Stimulated activated CD4-positive, alpha-beta T cell treated with anti-CD3 and anti-CD28 coated beads, Interleukin-4, amount 100 ng/mL, for 1 hour (primary cell): Measurements from ENCODE around the gene VEGFA.
"Not testable (repeated sequence)": the region's sequence is repeated elsewhere in the genome, so short reads cannot be mapped to it uniquely, and the experiment has no call there.

ENCODE experiments used
- DNase-seq: peaks from one replicate; pipeline ENCODE4 v3.0.0-alpha.2; 2020

Gene VEGFA

DNA sequence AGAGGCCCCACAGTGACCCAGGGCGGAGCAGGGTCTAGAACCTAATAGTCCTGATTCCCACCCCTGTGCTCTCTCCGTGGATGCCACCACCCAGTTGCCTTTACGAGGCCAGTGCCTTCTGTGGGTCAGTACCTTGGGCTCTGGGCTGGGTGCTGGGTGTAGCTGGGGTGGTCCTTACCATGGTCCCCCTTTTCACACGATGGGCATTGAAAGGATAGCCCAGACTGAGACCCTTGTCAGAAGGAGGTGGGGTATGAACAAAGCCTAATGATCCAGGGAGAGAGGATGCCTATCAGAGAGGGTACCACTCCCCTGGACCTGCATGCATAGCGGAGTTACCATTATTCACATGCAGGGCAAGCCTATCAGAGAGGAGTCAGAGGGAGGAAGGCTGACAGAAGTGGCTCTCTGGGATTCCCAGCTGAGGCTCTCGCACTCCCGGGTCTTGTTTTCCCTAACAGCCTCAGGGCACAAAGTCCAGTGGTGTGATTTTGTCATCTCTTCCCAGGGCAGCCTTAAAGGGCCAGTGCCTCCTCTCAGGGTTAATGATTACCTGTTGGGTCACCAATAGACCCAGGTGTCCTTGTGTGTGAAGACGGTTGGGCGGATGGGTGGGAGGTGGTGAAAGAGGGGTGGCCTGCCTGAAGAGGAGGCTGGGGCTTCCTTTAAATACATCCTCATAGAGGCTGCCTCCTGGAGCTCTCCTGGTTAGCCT is 36.2 kb downstream of the VEGFA start:
- no peak for DNase-seq

DNA sequence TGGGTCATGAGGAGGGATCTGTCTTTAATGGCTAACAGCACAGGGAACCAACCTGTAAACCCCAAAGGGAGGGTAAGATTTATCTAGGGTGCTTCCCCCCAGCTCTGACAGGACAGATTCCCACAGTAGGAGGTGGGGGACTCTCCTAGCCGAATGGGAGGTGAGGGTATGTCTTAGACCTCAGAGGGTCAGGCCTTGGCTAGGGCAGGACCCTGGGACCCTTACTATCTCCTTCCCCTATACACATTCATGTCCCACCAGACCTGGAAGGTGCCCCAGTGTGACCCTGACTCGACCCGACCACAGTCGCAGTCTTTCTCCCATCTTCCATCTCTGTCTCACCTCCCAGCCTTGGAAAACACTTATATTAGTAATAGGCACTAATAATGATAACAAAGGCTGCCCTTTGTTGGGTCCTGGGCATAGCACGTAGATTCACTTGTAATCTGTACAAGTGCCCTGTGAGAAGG is 36.8 kb downstream of the VEGFA start:
- no peak for DNase-seq

DNA sequence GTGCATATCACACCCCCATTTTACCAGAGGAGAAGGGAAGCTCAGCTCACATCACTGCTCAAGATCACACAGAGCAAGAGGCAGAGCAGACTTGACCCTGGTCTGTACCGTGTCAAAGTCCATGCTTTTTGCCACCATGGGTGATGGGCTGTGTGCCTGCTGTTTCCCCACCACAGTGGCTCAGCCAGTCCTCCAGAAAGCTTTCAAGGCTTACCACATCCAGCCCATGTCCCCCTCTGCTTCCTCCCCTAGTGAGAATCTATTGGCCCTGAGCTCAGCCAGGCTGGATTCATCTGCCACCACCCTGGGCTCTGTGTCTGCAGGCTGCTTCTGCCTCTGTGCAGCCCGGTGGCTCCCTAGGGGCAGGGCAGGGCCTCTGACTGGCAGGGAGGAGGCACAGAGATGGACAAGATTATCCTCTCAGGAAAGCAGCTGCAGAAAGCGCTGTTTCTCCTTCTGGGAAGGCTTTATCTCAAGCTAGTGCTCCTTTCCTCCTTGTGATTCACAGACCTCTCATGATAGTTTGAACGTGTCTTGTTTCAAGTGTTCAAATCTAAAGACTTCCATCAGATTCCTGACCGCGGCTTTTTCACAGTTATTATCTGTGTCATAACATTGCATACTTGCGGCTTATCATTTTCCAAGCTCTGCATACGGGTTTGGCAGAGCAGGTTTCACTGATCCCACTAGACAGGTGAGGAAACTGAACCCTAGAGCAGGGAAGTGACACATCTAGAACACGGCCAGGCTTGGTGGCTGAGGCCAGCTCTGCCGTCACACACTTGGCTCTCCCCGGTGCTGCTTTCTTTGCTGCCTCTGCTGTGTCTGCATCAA is 37.4 kb downstream of the VEGFA start:
- DNase-seq: no peak

DNA sequence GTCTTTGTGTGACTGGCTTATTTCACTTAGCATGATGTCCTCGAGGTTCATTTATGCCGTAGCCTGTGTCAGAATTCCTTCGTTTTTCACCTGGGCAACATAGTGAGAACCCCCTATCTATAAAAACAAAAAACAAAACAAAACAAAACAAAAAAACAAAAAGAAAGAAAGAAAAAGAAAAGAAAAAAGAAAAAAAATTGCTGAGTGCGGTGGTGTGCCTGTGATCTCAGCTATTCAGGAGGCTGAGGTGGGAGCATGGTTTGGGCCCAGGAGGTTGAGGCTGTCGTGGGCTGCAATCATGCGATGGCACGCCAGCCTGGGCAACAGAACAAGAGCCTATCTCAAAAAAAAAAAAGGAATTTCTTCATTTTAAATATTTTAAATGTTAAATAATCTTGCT is 38.4 kb downstream of the VEGFA start:
- no peak for DNase-seq

- DNase-seq: no peak
Measured at GRCh38 chr6:43809417-43810305, 39.6 kb downstream of the VEGFA start.

DNA sequence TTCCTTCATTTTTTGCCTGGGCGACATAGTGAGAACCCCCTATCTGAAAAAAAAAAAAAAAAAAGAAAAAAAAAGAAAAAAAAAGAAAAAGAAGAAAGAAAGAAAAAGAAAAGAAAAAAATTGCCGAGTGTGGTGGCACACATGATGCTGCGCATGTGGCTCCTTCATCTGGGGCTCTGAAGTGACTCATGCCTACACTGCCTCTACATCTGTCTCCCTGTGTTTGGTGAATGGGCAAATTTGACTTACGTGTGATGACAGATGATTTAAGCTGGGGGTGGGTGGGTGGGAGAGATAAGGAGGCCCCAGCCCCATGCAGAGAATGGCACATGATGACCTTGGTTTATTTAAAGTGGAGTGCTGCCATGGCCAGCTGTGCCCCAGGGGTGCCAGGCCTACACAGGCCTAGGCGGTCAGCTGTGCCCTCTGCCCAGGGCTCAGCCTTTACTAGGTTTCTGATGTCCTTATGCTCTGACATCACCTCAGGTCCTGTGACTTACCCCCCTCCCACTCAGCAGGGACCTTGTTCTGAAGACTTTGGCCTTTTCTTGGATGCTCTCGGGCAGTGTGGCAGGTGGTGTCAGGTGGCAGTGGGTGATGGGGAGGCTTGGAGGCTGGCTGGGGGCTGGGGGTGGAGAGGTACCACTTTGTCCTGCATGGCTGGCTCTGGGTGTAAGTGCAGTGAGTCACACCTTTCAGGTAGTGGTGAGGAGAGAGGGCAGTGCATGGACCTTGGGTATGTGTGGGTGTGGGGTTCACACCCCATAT is 41.1 kb downstream of the VEGFA start:
- DNase-seq: no peak

- no peak for DNase-seq
Measured at GRCh38 chr6:43811733-43812099, 41.7 kb downstream of the VEGFA start.

GRCh38 chr6:43812850-43813578 is 43.0 kb downstream of the VEGFA start:
- DNase-seq: no peak

GRCh38 chr6:43814111-43814510 is 44.1 kb downstream of the VEGFA start:
- DNase-seq: no peak

DNA sequence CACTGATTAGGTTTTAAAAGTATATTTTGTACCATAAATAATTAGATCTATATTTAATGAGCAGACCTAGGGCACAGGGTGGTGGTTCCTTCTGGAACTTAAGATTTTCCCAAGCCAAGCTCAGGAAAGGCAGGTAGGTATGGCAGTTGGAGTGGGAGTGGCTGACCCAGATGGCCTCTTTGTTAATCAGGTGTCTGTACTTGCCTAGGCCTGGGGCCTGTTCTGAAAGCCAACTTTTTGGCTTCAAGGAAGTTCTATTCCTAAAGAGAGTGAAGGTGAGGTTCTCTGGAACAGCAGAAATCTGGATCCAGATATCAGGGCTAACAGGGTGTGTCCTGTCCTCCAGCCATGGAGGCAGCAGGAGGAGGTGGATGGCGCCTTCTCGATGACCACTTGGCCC is 44.9 kb downstream of the VEGFA start:
- DNase-seq: no peak

GRCh38 chr6:43817192-43817591 is 47.2 kb downstream of the VEGFA start:
- DNase-seq: peak; percentile 25

DNA sequence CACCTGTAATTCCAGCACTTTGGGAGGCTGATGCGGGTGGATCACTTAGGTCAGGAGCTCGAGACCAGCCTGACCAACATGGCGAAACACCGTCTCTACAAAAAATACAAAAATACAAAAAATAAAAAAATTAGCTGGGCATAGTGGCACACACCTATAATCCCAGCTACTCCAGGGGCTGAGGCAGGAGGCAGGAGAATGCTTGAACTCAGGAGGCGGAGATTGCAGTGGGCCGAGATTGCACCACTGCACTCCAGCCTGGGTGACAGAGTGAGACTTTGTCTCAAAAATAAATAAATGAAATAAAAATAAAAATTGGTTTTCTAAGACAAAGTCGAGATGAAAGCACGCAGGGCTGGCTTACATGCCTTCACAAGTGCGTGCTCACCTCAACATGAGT is 49.0 kb downstream of the VEGFA start:
- DNase-seq: not testable (repeated sequence)

DNA sequence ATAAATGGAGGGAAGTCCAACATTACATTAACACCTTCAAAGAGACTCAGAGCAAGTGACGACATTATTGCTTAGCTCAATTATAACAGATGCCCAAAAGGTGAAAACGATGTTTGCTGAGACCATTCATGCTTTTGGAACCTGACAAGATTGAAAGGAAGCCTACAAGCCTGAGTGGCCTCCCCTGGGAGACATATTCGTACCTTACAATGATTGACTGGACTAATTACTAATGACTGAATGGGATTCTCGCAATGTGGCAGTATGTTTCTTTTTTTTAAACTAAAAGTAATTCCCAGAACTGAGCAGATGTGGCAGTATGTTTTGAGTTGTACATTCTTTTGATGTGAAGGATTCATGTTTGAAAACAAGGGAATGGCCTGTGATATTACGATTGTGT is 49.9 kb downstream of the VEGFA start:
- DNase-seq: no peak

DNA sequence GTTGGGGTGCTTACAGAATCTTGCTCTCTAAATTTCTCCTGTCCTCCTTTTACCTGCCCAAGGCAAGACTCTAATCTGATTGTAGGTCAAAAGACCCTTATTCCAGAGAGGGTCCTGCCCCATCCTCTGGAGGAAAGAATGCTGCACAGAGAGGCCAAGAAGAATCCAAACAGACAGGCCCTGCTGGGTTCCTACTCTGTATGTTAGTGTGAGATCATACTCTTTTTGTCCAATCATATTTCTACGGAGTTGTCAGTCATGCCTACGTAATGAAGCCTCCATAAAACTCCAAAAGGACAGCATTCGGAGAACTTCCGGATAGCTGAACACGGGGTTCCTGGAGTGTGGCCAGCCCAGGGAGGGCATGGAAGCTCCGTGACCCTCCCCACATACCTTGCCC is 50.5 kb downstream of the VEGFA start:
- DNase-seq: no peak

DNA sequence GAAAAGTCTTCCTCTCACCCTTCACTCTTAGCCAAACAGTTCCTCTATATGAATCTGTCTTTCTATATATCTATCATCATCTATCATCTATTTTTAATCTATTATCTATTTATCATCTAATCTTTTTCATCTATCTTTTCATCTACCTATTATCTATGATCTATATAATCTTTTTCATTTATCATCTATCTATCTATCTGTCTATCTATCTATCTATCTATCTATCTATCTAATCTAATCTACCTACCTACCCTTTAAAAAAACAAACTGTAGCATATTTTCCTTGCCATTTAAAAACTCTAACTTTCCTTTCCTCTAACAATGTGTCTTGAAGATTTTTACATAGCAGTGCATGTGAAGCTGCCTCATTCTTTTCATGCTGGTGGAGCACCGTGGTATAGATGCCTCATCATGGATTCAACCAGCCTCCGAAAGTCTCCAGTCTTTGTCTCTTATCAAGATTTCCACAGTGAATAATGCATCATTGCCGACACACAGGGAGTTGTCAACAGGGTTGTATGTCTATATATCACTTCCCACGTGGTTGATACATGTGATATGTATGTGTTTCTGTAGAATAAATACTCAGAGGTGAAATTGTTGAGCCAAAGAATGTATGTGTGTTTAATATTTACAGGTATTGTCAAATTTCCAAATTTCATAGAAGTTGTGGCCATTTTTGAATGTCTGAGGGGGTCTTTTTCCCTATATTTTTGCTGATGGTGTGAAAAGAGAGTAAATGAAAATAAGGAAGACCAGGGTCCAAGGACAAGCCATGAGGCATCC is 51.3 kb downstream of the VEGFA start:
- no peak for DNase-seq

- DNase-seq: no peak
Measured at GRCh38 chr6:43823390-43823789, 53.4 kb downstream of the VEGFA start.

DNA sequence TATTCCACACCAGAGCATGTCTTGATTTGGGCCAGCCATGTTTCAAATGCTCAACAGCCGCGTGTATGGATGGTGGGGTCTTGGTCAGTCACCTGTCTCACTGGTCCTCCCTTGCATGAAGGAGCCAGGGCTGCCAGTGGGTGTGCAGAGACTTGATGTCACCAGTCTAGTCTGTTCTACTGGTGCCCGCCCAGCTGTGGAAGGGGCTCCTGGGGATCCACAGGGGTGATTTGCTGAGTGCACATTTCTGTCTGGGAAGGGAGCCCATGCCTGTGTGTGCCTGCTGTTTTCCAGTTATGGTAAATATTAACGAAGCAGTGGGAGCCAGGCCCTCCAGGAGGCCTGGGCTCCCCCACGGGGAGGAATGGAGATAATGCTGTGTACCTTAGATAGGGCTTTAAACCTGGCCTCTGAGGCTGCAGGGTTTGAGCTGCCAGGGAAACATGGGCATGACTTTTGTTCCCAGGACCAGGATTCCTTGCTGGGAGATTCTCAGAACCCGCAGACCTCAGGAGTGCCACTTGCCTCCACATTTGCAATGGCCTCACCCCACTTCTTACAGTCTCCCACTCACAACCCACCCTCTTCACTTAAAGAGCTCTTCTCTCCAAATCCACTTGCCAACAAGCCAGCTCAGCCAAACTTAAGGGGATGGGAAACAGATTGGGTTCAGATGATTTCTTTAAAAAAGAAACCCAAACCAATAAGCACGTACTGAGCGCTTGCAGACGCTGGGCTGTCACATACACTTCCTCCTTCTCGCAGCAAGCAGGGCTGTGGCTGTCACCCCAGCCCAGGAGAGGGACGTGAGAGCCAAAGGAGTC is 54.1 kb downstream of the VEGFA start:
- DNase-seq: no peak

GRCh38 chr6:43824703-43825064 is 54.7 kb downstream of the VEGFA start:
- no peak for DNase-seq

DNA sequence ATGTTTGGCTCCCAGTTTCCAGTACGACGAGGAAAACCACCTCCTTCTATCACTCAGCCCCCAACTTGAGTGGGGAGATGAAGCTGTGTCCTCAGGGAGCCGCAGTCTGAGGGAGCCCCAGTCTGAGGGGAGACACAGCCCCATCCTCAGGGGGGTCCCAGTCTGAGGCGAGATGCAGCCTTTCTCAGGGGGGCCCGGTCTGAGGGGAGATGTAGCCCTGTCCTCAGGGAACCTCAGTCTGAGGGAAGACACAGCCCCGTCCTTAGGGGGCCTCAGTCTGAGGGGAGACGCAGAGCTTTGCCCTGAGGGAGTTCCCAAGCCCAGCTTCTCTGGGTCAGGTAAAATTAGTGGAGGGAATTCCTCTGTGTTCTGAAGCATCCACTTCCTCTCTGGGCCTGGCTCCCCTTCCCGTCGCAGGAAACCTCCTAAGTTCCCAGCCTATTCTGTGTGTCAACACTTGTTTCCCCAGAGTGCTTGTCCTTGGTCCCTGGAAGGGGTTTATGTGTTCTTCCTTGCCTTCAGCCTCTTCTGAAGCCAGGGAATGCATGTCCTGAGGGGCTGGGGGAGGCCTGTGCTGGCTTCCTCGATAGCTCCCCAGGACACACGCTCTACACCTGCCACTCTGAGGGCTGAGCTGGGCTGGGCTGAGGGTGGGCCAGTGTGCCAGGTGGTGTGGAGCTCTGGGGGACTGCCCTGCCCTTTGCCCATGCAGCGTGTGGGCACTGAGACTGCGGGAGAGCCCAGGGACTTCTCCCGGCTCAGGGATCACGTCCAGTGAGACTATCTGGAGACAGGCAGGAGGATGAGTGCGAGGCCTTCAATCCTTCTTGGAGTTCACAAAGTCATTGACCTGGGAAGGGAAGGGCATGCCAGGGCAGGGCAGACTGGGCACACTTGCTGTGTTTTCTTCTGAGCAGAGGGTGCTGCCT is 55.4 kb downstream of the VEGFA start:
- no peak for DNase-seq
